ENCODE results near the gene SYNE2. TPM values are rescaled to one million over a fixed set of nuclear protein-coding genes. Genes with fewer than 3 reads are reported as not detected.
A peak's percentile ranks its signal among the peaks of the same experiment; 100 is the strongest.

Gene SYNE2
- total and polyA plus RNA-seq, 2 of the 8 experiments (the other 6 are each of a cell fraction or from before 2014, with no cell fraction given), result 32.6 to 46.1 TPM

GRCh38 chr14:63840981-63841380, 11.8 kb upstream of the SYNE2 start:
- H3K36me3 ChIP-seq (ENCODE audit: control insufficient read depth in 2 of 4, insufficient read depth in 4 of 4, low read length in 3 of 4), result no peaks in the 10 kb centered on the region
- H3K27me3 ChIP-seq (replicated peaks in 1 of 4; ENCODE audit: control insufficient read depth in 3 of 4, extremely low read depth in 1 of 4, insufficient read depth in 3 of 4, low read length in 3 of 4), result no peaks in the 10 kb centered on the region
- CTCF ChIA-PET (ENCODE audit: partially characterized antibody), result interaction anchor here (0.6 to 2.1 kb wide), 6 partner anchors 10 to 359 kb away, joined by 3 to 4 read pairs (median 3); no protein-coding TSS in a partner anchor
- H3K18ac ChIP-seq (ENCODE audit: extremely low read depth, low read length), result no peak overlapping the region
- peak overlapping the region; percentile 90; the same call in 1 of the 2 replicates for H2AK5ac ChIP-seq (ENCODE audit: low read depth, low read length)
- no peaks in the 10 kb centered on the region for H3K79me1 ChIP-seq (ENCODE audit: low read depth, low read length)
- no peaks in the 10 kb centered on the region for H3K23me2 ChIP-seq (ENCODE audit: low read depth, low read length)
- H2BK120ac ChIP-seq (replicated peaks; ENCODE audit: low read depth, low read length), result no peak overlapping the region
- peaks cover 0 to 6% of the 10 kb centered on the region in 2 experiments; a peak in 1 of 4 replicates for H3K9me3 ChIP-seq (ENCODE audit: insufficient read depth in 2 of 2, low read depth in 1 of 2, low read length in 1 of 2)
- H3K27ac ChIP-seq (ENCODE audit: low read depth, low read length), result no peak overlapping the region
- H2BK5ac ChIP-seq (ENCODE audit: low read depth, low read length), result no peak overlapping the region
- H3K23ac ChIP-seq (ENCODE audit: insufficient read length), result no peak overlapping the region
- H3K4ac ChIP-seq (replicated peaks; ENCODE audit: insufficient read length, low read depth, low read length), result no peak overlapping the region
- WGBS, 2 experiments (ENCODE audit: extremely low coverage in 1 of 2, insufficient coverage in 1 of 2, insufficient read length in 1 of 2, insufficient replicate concordance in 2 of 2, low coverage in 1 of 2, low lambda C conversion rate in 2 of 2, missing lambda C conversion rate in 1 of 2), result 36% methylated on average over 1 of the region's 1 CpG; no CpG with 5 or more reads in 1 of the 2 experiments
- H3K4me1 ChIP-seq (replicated peaks in 1 of 4; ENCODE audit: control insufficient read depth in 3 of 4, insufficient read depth in 4 of 4, low read length in 3 of 4), result no peaks in the 10 kb centered on the region
- FAIRE-seq (no peak), DNase-seq (ENCODE audit: low read depth in 1 of 2, low spot score in 2 of 2) (peak in 1 of 2 experiments; percentile 89)
- no peak overlapping the region for H3K14ac ChIP-seq (ENCODE audit: insufficient read length)
- H3K4me2 ChIP-seq (ENCODE audit: insufficient read depth in 1 of 2, low read depth in 2 of 2, low read length in 2 of 2), result no peak overlapping the region
- no peak overlapping the region for H3K4me3 ChIP-seq (ENCODE audit: extremely low read depth in 1 of 4, insufficient read depth in 2 of 4, low read depth in 3 of 4, low read length in 4 of 4)
- H2BK12ac ChIP-seq (ENCODE audit: low read depth, low read length), result no peak overlapping the region
- H3K56ac ChIP-seq (replicated peaks; ENCODE audit: insufficient read length, low read depth, low read length), result no peak overlapping the region
- POLR2A ChIA-PET (ENCODE audit: partially characterized antibody), result no interaction called here
- no peak overlapping the region for H4K8ac ChIP-seq (ENCODE audit: extremely low read depth, insufficient read depth, low read length)
- H2BK15ac ChIP-seq (ENCODE audit: low read length), result no peak overlapping the region
- H2BK20ac ChIP-seq (ENCODE audit: low read length), result no peak overlapping the region
- H4K91ac ChIP-seq (replicated peaks; ENCODE audit: insufficient read length, low read length), result no peak overlapping the region
- no peaks in the 10 kb centered on the region for H3K79me2 ChIP-seq (ENCODE audit: control insufficient read depth in 1 of 2, insufficient read depth in 2 of 2, low read length in 2 of 2)
- H4K20me1 ChIP-seq (replicated peaks in 1 of 2; ENCODE audit: control insufficient read depth in 1 of 2, insufficient read depth in 2 of 2, low read length in 2 of 2), result no peaks in the 10 kb centered on the region
- no peak overlapping the region for H2AFZ ChIP-seq (ENCODE audit: low read length)
- no peak overlapping the region for H3K9ac ChIP-seq (replicated peaks in 1 of 4; ENCODE audit: extremely low read depth in 1 of 4, low read depth in 3 of 4, low read length in 3 of 4)
- no peak overlapping the region for H4K5ac ChIP-seq (ENCODE audit: insufficient read length, low read depth, low read length)
- TF ChIP-seq CTCF (IDR thresholded peaks at IDR 0.05; ENCODE audit: control extremely low read depth in 1 of 3, insufficient read depth in 1 of 3, low read depth in 1 of 3, low read length in 3 of 3), result peak; percentile 59 to 91 (median 64)
- TF ChIP-seq TAF1 (IDR thresholded peaks at IDR 0.05; ENCODE audit: low read depth, low read length), result no peak
- no peak for TF ChIP-seq SP4 (IDR thresholded peaks at IDR 0.05; ENCODE audit: low read length)
- TF ChIP-seq HDAC6 (IDR thresholded peaks at IDR 0.05; ENCODE audit: low read depth, low read length), result no peak
- peak; percentile 86 to 90 for TF ChIP-seq RAD21 (IDR thresholded peaks at IDR 0.05 in 1 of 2, conservative IDR thresholded peaks at IDR 0.05 in 1 of 2; ENCODE audit: low read depth in 2 of 2, low read length in 2 of 2)

All from H1 (cell line).